GM18873 (cell line): ENCODE results near the gene C17orf67.

Experiments used
- ATAC-seq: cut with Tn5 transposase; IDR thresholded peaks from one replicate; pipeline ENCODE4 v1.9.1; 2021; ENCODE audit warnings: mild to moderate bottlenecking, moderate library complexity, moderate number of reproducible peaks; ENCODE audit not compliant: unreplicated experiment, low FRiP score

C17orf67 gene

GRCh38 chr17:56834380-56835263, 902 bp upstream of the C17orf67 start:
- ATAC-seq = peak; percentile 25

DNA sequence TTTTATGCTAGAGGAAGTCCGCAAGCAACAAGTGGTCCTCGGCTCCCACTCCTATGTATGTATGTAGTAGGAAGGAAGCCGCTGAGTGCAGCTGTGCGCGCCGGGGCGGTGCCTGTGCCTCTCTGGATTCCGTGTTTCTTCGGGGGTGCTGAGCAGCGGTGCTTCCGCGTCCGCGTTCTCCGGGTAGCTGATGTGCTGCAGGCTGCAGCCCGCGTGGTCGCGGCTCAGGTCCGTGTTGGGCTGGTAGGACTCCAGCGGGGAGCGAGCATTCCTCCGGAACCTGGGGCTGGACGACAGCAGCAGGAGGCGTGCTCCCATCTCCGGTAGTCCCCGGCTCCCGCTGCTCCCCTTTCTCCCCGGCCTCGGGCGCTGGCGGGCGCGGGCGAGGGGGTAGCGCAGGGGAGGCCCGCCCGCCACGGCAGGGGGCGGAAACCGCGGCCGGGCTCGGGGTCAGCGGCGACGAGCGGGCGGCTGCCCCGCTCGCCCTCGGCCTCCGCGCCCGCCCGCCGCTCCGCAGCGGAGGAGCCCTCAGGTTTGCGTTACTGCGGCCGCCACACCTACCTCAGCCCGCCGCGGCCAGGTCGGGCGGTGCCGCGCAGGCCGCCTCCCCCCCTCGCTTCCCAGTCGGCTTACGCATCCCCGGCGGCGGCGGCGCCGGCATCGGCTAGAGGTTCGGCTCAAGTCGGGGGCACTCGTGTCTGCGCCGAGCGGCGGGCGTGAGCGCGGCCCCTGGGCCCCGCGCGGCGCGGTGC, 487 bp downstream of the C17orf67 start:
- peak; percentile 41 for ATAC-seq

GRCh38 chr17:56832446-56832845, 1.3 kb downstream of the C17orf67 start:
- ATAC-seq = no peak

- ATAC-seq = no peak
Measured at GRCh38 chr17:56831369-56832095, 2.2 kb downstream of the C17orf67 start.

GRCh38 chr17:56830726-56831368, 2.9 kb downstream of the C17orf67 start:
- no peak for ATAC-seq

GRCh38 chr17:56826611-56827414, 6.9 kb downstream of the C17orf67 start:
- no peak for ATAC-seq

GRCh38 chr17:56824503-56824902, 9.2 kb downstream of the C17orf67 start:
- ATAC-seq = no peak

DNA sequence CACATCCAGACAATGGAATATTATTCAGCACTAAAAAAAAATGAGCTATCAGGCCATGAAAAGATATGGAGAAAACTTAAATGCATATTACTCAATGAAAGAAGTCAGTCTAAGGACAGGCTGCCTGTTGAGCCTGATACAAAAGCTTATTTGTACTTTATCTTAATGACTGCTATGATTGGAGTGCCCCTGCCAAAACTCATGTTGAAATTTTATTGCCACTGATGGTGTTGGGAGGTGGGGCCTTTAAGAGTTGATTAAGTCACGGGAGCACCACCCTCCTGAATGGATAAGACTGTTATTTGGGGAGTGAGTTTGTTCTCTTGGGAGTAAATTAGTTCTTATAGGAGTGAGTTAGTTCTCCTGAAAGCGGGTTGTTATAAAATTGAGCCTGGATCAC, 9.9 kb downstream of the C17orf67 start:
- ATAC-seq = no peak

GRCh38 chr17:56822725-56823124, 11.0 kb downstream of the C17orf67 start:
- no peak for ATAC-seq

DNA sequence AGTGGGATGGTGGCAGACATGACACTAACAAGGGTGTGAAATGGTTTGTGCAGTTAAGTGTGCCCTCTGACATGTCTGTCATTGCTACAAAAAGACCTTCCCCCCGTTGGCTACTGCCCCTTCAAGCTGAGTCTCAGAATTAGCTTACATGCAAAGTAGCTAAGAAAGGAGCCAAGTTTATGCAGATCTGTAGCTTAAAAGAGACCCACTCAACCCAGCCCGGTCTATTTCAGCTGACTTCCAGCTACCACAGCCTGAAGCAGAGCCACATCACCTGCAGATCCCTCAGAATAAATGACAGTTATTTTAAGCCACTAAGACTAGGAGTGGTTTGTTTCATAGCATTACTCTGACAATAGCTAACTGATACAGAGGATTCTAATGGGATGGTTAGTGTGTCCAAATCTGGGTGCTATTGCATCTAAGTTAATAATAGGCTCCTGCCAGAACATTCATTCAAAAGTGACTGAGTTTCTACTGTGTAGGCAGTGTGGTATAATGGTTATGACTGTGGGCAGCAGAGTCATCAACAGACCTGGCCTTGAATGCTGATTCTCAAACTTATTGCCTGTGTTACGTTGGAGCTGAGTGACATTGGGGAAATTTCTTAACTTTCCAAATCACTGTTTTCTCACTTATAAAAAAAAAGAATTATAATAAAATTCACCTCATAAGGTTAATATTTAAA, 11.7 kb downstream of the C17orf67 start:
- no peak for ATAC-seq

DNA sequence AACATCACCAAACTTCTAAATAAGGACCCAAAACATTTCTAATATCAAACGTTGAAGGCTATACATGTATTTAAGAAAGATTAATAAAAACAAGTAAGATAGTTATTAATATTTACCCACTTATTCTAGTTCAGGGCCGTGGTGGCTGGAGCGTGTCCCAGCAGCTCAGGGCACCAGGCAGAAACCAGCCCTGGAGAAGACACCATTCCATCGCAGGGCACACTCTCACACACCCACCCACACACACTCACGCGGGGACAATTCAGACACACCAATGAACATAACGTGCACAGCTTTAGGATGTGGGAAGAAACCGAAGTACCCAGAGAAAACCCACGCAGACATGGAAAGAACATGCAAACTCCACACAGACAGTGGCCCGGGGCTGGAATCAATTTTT, 13.5 kb downstream of the C17orf67 start:
- ATAC-seq = no peak

- no peak for ATAC-seq
Measured at GRCh38 chr17:56819431-56820145, 14.1 kb downstream of the C17orf67 start.

DNA sequence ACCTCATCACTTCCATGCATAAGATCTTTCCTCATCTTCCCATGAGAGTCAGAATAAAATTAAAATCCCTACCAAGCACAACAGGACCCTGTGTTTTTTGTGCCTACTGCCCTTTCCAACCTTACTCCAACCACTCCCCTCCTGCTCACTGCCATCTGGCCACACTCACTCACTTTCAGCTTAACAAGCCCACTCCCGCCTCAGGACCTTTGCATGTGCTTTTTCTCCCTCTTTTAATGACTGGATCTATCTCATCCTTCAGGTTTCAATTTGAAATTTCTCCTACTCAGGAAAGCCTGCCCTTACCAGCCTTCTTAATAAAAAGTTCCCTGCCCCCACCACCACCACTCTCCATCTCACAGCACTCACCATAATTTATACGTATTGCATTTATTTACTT, 14.7 kb downstream of the C17orf67 start:
- ATAC-seq = no peak

- no peak for ATAC-seq
Measured at GRCh38 chr17:56817066-56817465, 16.7 kb downstream of the C17orf67 start.

- ATAC-seq = no peak
Measured at GRCh38 chr17:56815711-56816110, 18.0 kb downstream of the C17orf67 start.

DNA sequence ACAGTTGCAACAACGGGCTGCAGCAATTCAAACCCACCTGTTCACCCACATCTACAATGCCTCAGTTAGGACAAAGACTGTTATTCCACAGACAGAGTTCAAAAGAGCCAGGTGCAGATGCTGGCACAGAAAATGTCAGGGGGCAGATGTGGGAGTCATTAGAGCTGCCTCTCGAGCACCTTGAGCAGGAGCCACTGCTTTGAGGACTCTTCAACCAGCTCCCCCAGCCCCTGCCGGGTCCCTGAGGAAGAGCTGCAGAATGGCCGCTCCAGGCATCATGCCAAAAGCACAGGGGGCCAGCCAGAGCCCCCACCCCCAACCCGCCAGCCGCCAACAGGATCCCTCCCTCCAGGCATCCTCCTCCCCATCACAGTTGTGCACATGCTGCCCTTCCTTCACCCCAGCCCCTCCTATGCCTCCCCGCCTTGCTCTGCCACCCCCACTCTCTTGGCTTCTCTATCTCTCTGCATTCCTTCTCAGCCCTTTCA, 20.8 kb downstream of the C17orf67 start:
- no peak for ATAC-seq

- ATAC-seq = no peak
Measured at GRCh38 chr17:56810891-56811775, 22.6 kb downstream of the C17orf67 start.
